HUES48 (cell line): ENCODE measurements around the gene CDH18.

ENCODE experiments used
- H3K27ac ChIP-seq: one replicate; pipeline ENCODE4 v1.7.0; 2013; ENCODE audit warnings: low read depth, low read length, inconsistent platforms
- H3K27me3 ChIP-seq: 2 replicates; pipeline ENCODE4 v1.6.1; 2013; ENCODE audit warnings: mild to moderate bottlenecking, low read length; ENCODE audit not compliant: control insufficient read depth, insufficient read depth
- H3K36me3 ChIP-seq: 2 replicates; pipeline ENCODE4 v1.6.1; 2013; ENCODE audit warnings: low read length; ENCODE audit not compliant: control insufficient read depth, insufficient read depth
- H3K4me1 ChIP-seq: 2 replicates; pipeline ENCODE4 v1.6.1; 2013; ENCODE audit warnings: mild to moderate bottlenecking, low read length; ENCODE audit not compliant: control insufficient read depth, insufficient read depth
- H3K4me3 ChIP-seq: 2 replicates; pipeline ENCODE4 v1.5.1; 2013; ENCODE audit warnings: mild to moderate bottlenecking, low read depth, low read length
- H3K9ac ChIP-seq: 2 replicates; pipeline ENCODE4 v1.6.1; 2013; ENCODE audit warnings: mild to moderate bottlenecking, low read depth, low read length, moderate library complexity
- H3K9me3 ChIP-seq: 2 replicates; pipeline ENCODE4 v1.6.1; 2013; ENCODE audit warnings: low read length; ENCODE audit not compliant: control insufficient read depth, insufficient read depth

Gene CDH18

GRCh38 chr5:19605846-19606407 lies 382.1 kb downstream of the CDH18 start:
- Histone ChIP-seq H3K27ac (no peak overlapping the region), H3K4me3 (no peak overlapping the region), H3K36me3 (no peaks in the 10 kb centered on the region), H3K4me1 (no peaks in the 10 kb centered on the region), H3K9ac (no peak overlapping the region), H3K9me3 (0 out of 2 replicates have a peak, but pooled peaks cover 6% of the 10 kb centered on the region), H3K27me3 (no peaks in the 10 kb centered on the region)

GRCh38 chr5:19584131-19584530 lies 403.9 kb downstream of the CDH18 start:
- Histone ChIP-seq H3K4me3 (no peak overlapping the region), H3K4me1 (peaks cover 10% of the 10 kb centered on the region), H3K27me3 (no peaks in the 10 kb centered on the region), H3K9me3 (no peaks in the 10 kb centered on the region), H3K36me3 (no peaks in the 10 kb centered on the region), H3K27ac (no peak overlapping the region), H3K9ac (no peak overlapping the region)

GRCh38 chr5:19577882-19578281 lies 410.1 kb downstream of the CDH18 start:
- Histone ChIP-seq H3K27ac (no peak overlapping the region), H3K27me3 (no peaks in the 10 kb centered on the region), H3K9ac (no peak overlapping the region), H3K4me1 (no peaks in the 10 kb centered on the region), H3K36me3 (no peaks in the 10 kb centered on the region), H3K9me3 (no peaks in the 10 kb centered on the region), H3K4me3 (no peak overlapping the region)

- H3K9ac ChIP-seq: no peak overlapping the region
- no peak overlapping the region for H3K27ac ChIP-seq
- H3K27me3 ChIP-seq: no peaks in the 10 kb centered on the region
- H3K36me3 ChIP-seq: no peaks in the 10 kb centered on the region
- no peak overlapping the region for H3K4me3 ChIP-seq
- H3K9me3 ChIP-seq: no peaks in the 10 kb centered on the region
- H3K4me1 ChIP-seq: no peaks in the 10 kb centered on the region
Measured at GRCh38 chr5:19568004-19568403, 420.0 kb downstream of the CDH18 start.

GRCh38 chr5:19565466-19565865 lies 422.5 kb downstream of the CDH18 start:
- H3K4me3 ChIP-seq: no peak overlapping the region
- no peaks in the 10 kb centered on the region for H3K9me3 ChIP-seq
- H3K27ac ChIP-seq: no peak overlapping the region
- H3K36me3 ChIP-seq: no peaks in the 10 kb centered on the region
- no peak overlapping the region for H3K9ac ChIP-seq
- H3K27me3 ChIP-seq: no peaks in the 10 kb centered on the region
- no peaks in the 10 kb centered on the region for H3K4me1 ChIP-seq

- Histone ChIP-seq H3K4me1 (no peaks in the 10 kb centered on the region), H3K27me3 (no peaks in the 10 kb centered on the region), H3K27ac (no peak overlapping the region), H3K4me3 (no peak overlapping the region), H3K9me3 (no peaks in the 10 kb centered on the region), H3K36me3 (no peaks in the 10 kb centered on the region), H3K9ac (no peak overlapping the region)
Measured at GRCh38 chr5:19564036-19564435, 424.0 kb downstream of the CDH18 start.

GRCh38 chr5:19555876-19556275 lies 432.1 kb downstream of the CDH18 start:
- Histone ChIP-seq H3K27me3 (no peaks in the 10 kb centered on the region), H3K4me1 (no peaks in the 10 kb centered on the region), H3K4me3 (no peak overlapping the region), H3K9me3 (no peaks in the 10 kb centered on the region), H3K9ac (no peak overlapping the region), H3K36me3 (no peaks in the 10 kb centered on the region), H3K27ac (no peak overlapping the region)

GRCh38 chr5:19555436-19555835 lies 432.6 kb downstream of the CDH18 start:
- Histone ChIP-seq H3K36me3 (no peaks in the 10 kb centered on the region), H3K27me3 (no peaks in the 10 kb centered on the region), H3K9me3 (no peaks in the 10 kb centered on the region), H3K4me1 (no peaks in the 10 kb centered on the region), H3K4me3 (no peak overlapping the region), H3K9ac (no peak overlapping the region), H3K27ac (no peak overlapping the region)

GRCh38 chr5:19554524-19554923 lies 433.5 kb downstream of the CDH18 start:
- no peak overlapping the region for H3K4me3 ChIP-seq
- no peak overlapping the region for H3K9ac ChIP-seq
- no peaks in the 10 kb centered on the region for H3K9me3 ChIP-seq
- H3K36me3 ChIP-seq: no peaks in the 10 kb centered on the region
- no peak overlapping the region for H3K27ac ChIP-seq
- no peaks in the 10 kb centered on the region for H3K4me1 ChIP-seq
- H3K27me3 ChIP-seq: no peaks in the 10 kb centered on the region

- Histone ChIP-seq H3K27me3 (no peaks in the 10 kb centered on the region), H3K9me3 (no peaks in the 10 kb centered on the region), H3K9ac (no peak overlapping the region), H3K36me3 (no peaks in the 10 kb centered on the region), H3K27ac (no peak overlapping the region), H3K4me1 (no peaks in the 10 kb centered on the region), H3K4me3 (no peak overlapping the region)
Measured at GRCh38 chr5:19547640-19548039, 440.4 kb downstream of the CDH18 start.

- no peak overlapping the region for H3K4me3 ChIP-seq
- H3K27me3 ChIP-seq: no peaks in the 10 kb centered on the region
- no peak overlapping the region for H3K9ac ChIP-seq
- H3K27ac ChIP-seq: no peak overlapping the region
- H3K4me1 ChIP-seq: no peaks in the 10 kb centered on the region
- H3K9me3 ChIP-seq: no peaks in the 10 kb centered on the region
- no peaks in the 10 kb centered on the region for H3K36me3 ChIP-seq
Measured at GRCh38 chr5:19546521-19546920, 441.5 kb downstream of the CDH18 start.

GRCh38 chr5:19538607-19539006 lies 449.4 kb downstream of the CDH18 start:
- no peak overlapping the region for H3K27ac ChIP-seq
- no peaks in the 10 kb centered on the region for H3K9me3 ChIP-seq
- H3K9ac ChIP-seq: no peak overlapping the region
- H3K4me1 ChIP-seq: no peaks in the 10 kb centered on the region
- no peaks in the 10 kb centered on the region for H3K27me3 ChIP-seq
- H3K36me3 ChIP-seq: no peaks in the 10 kb centered on the region
- no peak overlapping the region for H3K4me3 ChIP-seq
